Activated T-cell treated with anti-CD3 and anti-CD28 coated beads, Interleukin-2, amount 50 U/mL, for 4 hours (primary cell): ENCODE data around the gene LAMB1. TPM values are rescaled to one million over a fixed set of nuclear protein-coding genes. Genes with fewer than 3 reads are reported as not detected.

ENCODE experiments used
- ATAC-seq, 2 donors: fragments of 200-7000 bp; cut with Tn5 transposase; one replicate each; pipeline ENCODE4 v1.10.0; 2021
- DNase-seq: peaks from one replicate; pipeline ENCODE4 v3.0.0-alpha.2; 2020
- H3K27me3 Mint-ChIP-seq: one replicate; pipeline ENCODE4 v1.8.0; 2021; ENCODE audit warnings: low read depth, mixed read lengths
- H3K36me3 Mint-ChIP-seq: one replicate; pipeline ENCODE4 v1.8.0; 2022; ENCODE audit warnings: mixed read lengths; ENCODE audit not compliant: insufficient read depth
- H3K4me1 Mint-ChIP-seq: one replicate; pipeline ENCODE4 v1.8.0; 2021; ENCODE audit warnings: low read depth, mixed read lengths
- H3K4me3 Mint-ChIP-seq: one replicate; pipeline ENCODE4 v1.8.0; 2021; ENCODE audit warnings: mild to moderate bottlenecking, moderate library complexity, mixed read lengths
- H3K9me3 Mint-ChIP-seq: one replicate; pipeline ENCODE4 v1.8.0; 2021; ENCODE audit warnings: mixed read lengths
- total RNA-seq, 3 donors: library from RNA; stranded (reverse); gene quantifications; one replicate each; pipeline ENCODE4 v1.2.1, GENCODE V29; 2021

Gene LAMB1
- total RNA-seq, 3 donors from 2014 or later: 0.26 to 0.46 (median 0.30) TPM

DNA sequence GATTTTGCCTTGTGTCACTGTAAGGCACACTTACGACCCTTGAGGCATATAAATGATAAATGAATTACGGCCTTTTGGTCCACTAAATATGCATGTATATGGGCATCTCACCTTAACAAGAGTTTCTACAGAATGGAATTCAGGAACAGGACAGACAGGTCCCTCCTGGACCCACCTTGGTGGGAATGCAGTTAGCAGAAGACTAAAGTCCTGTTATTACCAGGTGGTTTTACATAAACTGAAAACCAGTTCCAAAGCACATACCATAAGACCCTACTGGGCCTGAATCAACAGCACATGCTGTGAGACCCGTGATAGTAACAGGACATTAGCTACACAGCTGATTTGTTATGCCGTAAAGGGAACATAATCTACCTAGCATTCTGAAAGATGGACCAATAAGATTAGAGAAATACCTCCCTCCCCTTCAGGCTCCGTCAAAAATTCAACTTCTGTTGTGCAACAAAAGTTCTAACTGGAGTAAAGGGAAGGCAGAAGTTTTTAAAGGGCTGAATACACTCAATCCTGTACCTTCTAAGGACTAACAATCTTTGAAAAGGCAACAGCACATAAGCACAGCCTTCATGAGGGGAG lies 24.0 kb downstream of the LAMB1 start:
- no peak for ATAC-seq

DNA sequence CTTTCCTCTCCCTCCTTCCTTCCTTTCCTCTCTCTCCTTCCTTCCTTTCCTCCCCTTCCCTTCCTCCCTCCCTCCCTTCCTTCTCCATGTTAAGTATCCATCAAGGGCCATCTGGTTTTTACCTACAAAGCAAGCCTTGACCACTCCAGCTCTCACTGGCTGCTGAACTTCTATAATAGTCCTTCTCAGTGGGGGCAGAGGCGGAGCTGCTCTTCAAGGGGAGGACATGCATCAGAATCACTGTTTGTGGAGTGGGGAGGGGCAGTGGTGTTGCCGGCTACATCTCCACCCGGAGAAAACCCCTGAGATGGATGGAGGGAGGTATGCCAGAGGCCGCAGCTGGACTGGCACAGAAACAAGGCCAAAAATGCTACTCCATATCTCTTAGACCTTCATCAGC lies 25.9 kb downstream of the LAMB1 start:
- ATAC-seq: no peak
- peaks cover 3% of the 10 kb centered on the region for H3K27me3 Mint-ChIP-seq
- no peaks in the 10 kb centered on the region for H3K9me3 Mint-ChIP-seq

More for the DNA sequence above, 24.0 kb downstream of the LAMB1 start:
- no peaks in the 10 kb centered on the region for H3K9me3 Mint-ChIP-seq
- H3K4me3 Mint-ChIP-seq: no peak overlapping the region
- H3K4me1 Mint-ChIP-seq: no peaks in the 10 kb centered on the region
- DNase-seq: no peak
- H3K27me3 Mint-ChIP-seq: peaks cover 3% of the 10 kb centered on the region
- no peaks in the 10 kb centered on the region for H3K36me3 Mint-ChIP-seq

DNA sequence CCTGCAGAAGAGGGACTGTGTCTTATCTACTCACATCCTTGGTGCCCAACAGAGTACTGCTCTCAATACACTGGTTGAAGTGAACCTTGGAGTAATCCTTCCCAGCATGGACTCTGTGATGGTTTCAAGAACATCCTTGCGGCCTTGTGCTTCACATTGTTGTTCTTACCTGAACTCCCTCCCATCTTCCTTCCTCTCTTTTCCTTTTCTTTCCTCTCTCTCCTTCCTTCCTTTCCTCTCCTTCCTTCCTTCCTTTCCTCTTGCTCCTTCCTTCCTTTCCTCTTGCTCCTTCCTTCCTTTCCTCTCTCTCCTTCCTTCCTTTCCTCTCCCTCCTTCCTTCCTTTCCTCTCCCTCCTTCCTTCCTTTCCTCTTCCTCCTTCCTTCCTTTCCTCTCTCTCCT lies 26.3 kb downstream of the LAMB1 start:
- ATAC-seq (no peak), DNase-seq (no peak)
- no peaks in the 10 kb centered on the region for H3K4me1 Mint-ChIP-seq
- no peaks in the 10 kb centered on the region for H3K36me3 Mint-ChIP-seq
- no peaks in the 10 kb centered on the region for H3K9me3 Mint-ChIP-seq
- no peak overlapping the region for H3K4me3 Mint-ChIP-seq
- peaks cover 3% of the 10 kb centered on the region for H3K27me3 Mint-ChIP-seq

More for the DNA sequence above, 25.9 kb downstream of the LAMB1 start:
- no peak for DNase-seq
- H3K4me3 Mint-ChIP-seq: no peak overlapping the region
- H3K36me3 Mint-ChIP-seq: no peaks in the 10 kb centered on the region
- no peaks in the 10 kb centered on the region for H3K4me1 Mint-ChIP-seq

DNA sequence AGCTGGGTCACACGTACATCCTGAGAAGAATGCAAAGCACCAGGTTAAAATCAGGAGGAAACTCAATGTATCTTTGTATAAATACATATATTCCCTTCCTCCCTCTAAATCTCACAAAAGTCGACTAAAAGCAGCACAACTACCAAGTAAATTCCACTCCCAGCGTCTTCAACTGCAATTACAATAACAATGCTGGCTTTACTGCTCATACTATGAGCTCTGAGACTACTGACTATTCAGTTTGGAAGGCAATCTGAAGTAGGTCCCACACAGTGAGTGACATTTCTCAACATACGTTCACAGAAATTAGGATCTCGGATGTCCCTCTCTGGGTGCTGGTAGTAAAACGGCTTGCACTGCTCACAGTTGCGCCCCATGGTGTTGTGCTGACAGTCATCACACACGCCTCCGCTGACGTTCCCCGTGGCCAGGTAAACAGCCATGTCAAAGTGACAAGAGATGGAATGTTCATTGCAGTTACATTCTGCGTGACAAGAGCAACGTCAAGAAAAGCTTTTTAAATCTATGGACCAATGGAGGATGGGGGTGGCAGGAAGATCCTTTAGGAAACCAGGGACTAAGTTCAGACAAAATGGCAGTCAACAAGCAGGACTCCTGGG lies 27.5 kb downstream of the LAMB1 start:
- no peak overlapping the region for H3K4me3 Mint-ChIP-seq
- no peaks in the 10 kb centered on the region for H3K4me1 Mint-ChIP-seq
- H3K27me3 Mint-ChIP-seq: peaks cover 5% of the 10 kb centered on the region
- H3K9me3 Mint-ChIP-seq: no peaks in the 10 kb centered on the region
- H3K36me3 Mint-ChIP-seq: no peaks in the 10 kb centered on the region
- no peak for DNase-seq
- no peak for ATAC-seq

DNA sequence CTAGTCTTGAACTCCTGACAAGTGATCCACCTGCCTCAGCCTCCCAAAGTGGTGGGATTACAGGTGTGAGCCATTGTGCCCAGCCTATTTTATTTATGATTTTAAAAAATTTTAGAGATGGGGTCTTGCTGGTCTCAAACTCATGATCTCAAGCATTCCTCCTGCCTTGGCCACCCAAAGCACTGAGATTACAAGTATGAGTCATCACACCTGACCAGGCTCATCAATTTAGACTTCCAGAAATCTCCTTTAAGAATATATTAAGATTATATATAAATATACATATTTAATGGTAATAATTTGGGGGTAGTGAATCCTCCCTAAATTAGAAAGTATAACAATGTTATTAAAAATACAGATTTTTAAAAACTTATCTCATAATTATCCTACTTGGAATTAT lies 29.1 kb downstream of the LAMB1 start:
- H3K36me3 Mint-ChIP-seq: no peaks in the 10 kb centered on the region
- H3K4me1 Mint-ChIP-seq: no peaks in the 10 kb centered on the region
- DNase-seq: no peak
- ATAC-seq: no peak
- H3K4me3 Mint-ChIP-seq: no peak overlapping the region
- H3K9me3 Mint-ChIP-seq: no peaks in the 10 kb centered on the region
- peaks cover 5% of the 10 kb centered on the region for H3K27me3 Mint-ChIP-seq

DNA sequence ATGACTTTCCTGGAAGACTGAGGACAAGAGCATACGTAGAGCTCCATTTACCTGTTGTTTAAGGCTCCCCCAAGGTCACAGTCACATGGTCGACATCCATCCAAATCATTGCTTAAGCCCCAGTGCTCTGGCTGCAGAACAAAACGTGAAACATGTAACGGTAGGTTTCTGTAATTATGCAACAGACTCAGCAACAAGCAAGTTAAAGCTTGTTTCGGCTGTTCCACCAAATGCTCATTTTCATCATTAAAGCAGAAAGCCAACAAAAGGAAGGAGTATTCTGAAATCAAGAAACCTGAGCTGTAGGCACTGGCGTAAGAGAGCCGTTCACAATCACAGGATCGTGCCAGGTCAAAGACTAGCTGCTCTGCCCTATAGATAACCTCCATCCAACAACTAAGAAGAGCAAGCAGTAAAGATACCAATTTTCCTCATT lies 30.0 kb downstream of the LAMB1 start:
- H3K4me3 Mint-ChIP-seq: no peak overlapping the region
- ATAC-seq: no peak
- H3K4me1 Mint-ChIP-seq: no peaks in the 10 kb centered on the region
- H3K36me3 Mint-ChIP-seq: no peaks in the 10 kb centered on the region
- H3K27me3 Mint-ChIP-seq: peaks cover 5% of the 10 kb centered on the region
- no peaks in the 10 kb centered on the region for H3K9me3 Mint-ChIP-seq
- no peak for DNase-seq

DNA sequence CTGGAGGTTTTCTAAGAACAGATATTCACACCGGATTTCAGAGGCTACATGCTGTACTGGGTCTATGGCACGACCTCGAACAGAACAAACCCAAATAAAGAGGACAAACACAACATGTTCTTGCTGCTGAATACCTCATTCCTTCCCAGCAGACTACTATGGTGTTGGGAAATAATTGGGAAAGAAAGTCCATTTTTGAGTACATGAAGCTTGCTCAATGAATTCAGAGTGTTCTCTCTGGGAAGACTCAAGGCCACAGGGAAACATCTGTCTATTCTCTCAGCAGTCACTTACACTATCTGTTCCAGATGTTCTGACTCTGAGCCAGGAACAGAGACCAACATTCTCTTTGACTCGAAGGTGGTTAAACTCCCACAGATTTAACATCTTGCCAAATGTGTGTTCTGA lies 30.9 kb downstream of the LAMB1 start:
- peaks cover 5% of the 10 kb centered on the region for H3K27me3 Mint-ChIP-seq
- ATAC-seq: no peak
- no peaks in the 10 kb centered on the region for H3K4me1 Mint-ChIP-seq

DNA sequence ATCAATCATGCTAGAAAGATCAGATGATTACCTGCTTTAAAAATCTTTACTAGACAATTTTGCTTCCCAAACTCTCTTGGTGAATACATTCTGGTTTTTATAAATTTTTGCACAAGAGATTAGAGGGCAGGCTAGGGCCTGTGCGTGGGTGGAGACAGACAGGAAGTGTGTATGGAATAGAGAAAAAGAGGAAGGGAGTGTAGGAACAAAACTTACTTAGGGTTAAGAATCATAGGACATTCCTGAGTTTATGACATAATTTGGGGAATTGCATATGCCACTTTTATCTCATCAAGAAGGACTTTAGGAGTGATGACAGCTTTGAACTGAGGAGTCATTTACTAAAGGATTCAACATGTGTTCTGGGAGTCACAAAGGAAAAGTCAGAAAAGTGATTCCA lies 31.3 kb downstream of the LAMB1 start:
- H3K36me3 Mint-ChIP-seq: no peaks in the 10 kb centered on the region
- no peak overlapping the region for H3K4me3 Mint-ChIP-seq
- DNase-seq (no peak), ATAC-seq (no peak)
- H3K27me3 Mint-ChIP-seq: peaks cover 5% of the 10 kb centered on the region
- H3K4me1 Mint-ChIP-seq: no peaks in the 10 kb centered on the region
- H3K9me3 Mint-ChIP-seq: no peaks in the 10 kb centered on the region

More for the DNA sequence above, 30.9 kb downstream of the LAMB1 start:
- no peak overlapping the region for H3K4me3 Mint-ChIP-seq
- no peaks in the 10 kb centered on the region for H3K36me3 Mint-ChIP-seq
- H3K9me3 Mint-ChIP-seq: no peaks in the 10 kb centered on the region
- no peak for DNase-seq

DNA sequence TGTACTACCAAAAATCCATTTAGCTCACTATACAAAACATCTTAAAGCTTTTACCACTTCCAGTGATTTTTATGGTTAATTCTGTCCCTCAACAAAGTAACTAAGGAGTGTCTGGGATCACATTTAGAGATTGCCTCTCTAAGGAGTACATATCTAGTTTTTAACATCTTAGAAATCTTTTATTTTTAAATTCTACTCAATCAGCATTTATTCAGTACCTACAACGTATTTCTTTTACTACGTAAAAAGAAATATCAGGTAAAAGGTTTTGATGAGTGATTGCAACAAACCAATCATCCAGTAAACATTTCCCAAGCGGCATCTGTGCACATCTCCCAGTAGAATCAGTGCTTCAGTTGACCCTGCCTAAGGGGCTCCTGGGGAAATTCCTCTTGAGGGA lies 31.9 kb downstream of the LAMB1 start:
- H3K27me3 Mint-ChIP-seq: peaks cover 5% of the 10 kb centered on the region
- no peak for DNase-seq
- H3K9me3 Mint-ChIP-seq: no peaks in the 10 kb centered on the region
- no peaks in the 10 kb centered on the region for H3K4me1 Mint-ChIP-seq
- H3K36me3 Mint-ChIP-seq: no peaks in the 10 kb centered on the region
- no peak overlapping the region for H3K4me3 Mint-ChIP-seq
- no peak for ATAC-seq

DNA sequence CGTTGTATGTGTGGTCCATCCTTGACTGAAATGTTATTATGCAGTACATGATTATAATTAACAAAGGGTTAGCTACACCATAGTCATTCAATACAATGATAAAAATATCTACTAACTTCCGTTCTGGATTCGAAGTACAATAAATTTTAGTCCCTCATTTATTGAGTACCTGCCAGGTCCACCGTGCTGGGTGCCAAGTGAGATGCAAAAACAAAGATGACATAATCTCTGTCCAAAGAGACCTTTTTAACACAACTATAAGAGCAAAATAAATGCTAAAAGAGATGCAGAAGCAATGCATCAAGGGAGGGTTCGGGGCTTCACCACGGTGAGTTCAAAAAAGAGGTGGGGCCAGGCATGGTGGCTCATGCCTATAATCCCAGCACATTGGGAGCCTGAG lies 33.1 kb downstream of the LAMB1 start:
- Mint-ChIP-seq H3K27me3 (peaks cover 2% of the 10 kb centered on the region), H3K4me1 (no peaks in the 10 kb centered on the region), H3K4me3 (no peak overlapping the region), H3K9me3 (no peaks in the 10 kb centered on the region), H3K36me3 (no peaks in the 10 kb centered on the region)
- DNase-seq (no peak), ATAC-seq (no peak)

DNA sequence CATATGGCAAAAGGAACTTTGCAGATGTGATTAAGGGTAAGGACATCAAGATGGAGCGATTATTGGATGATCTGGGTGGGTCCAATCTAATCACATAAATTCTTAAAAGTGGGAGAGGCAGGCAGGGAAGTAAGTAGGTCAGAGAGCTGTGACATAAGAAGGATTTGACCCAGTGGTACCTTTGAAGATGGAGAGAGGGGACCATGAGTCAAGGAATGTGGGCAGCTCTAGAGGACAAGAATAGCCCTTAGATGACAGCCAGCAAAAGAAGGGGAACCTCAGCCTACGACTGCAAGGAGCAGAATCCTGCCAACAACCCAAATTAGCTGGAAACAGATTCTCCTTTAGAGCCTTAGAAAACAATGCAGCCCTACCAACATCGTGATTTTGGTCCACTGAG lies 34.5 kb downstream of the LAMB1 start:
- ATAC-seq (no peak), DNase-seq (no peak)
- Mint-ChIP-seq H3K4me3 (no peak overlapping the region), H3K27me3 (peaks cover 2% of the 10 kb centered on the region), H3K4me1 (no peaks in the 10 kb centered on the region), H3K36me3 (no peaks in the 10 kb centered on the region), H3K9me3 (no peaks in the 10 kb centered on the region)

DNA sequence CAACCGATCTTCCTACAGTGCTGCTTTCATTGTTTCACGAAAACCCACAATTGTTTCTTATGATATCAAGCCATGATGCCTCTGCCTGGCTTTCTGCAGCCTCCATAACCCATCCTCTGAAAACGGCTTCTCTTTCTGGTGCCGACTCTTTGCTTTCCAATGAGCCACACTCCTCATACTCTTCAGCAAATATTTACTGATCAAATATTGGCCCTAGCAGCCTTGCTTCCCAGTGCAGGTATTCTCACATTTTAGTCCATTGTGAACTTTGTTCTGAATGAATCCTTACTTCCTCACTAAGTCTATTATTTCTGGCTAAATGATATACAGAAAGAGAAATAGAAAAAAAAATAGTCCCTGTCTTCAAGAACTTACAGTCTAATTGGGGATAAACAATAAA lies 35.5 kb downstream of the LAMB1 start:
- Mint-ChIP-seq H3K4me3 (no peak overlapping the region), H3K27me3 (peaks cover 2% of the 10 kb centered on the region)

DNA sequence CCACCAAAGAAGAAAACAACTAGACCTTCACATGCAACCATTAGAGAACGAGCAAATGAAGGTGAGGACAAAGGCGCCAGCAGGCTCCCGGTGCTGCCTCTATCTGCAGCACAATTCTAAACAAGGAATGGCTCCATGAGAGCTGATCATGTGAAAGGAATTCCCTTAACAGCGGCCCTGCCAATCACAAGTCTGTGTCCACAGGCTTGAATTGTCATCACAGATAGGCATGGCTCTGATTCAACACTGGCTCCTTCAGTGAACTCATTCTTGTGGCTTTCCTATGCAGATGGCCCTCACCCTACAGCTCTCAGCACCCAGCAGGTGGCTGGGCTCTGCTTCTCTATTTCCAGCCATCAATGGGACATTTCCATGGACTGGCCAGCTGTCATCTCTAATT lies 36.2 kb downstream of the LAMB1 start:
- Mint-ChIP-seq H3K4me1 (no peaks in the 10 kb centered on the region), H3K4me3 (no peak overlapping the region), H3K27me3 (peaks cover 6% of the 10 kb centered on the region), H3K9me3 (no peaks in the 10 kb centered on the region), H3K36me3 (no peaks in the 10 kb centered on the region)
- no peak for DNase-seq
- ATAC-seq: no peak

More for the DNA sequence above, 35.5 kb downstream of the LAMB1 start:
- ATAC-seq (no peak), DNase-seq (no peak)
- H3K36me3 Mint-ChIP-seq: no peaks in the 10 kb centered on the region
- no peaks in the 10 kb centered on the region for H3K9me3 Mint-ChIP-seq
- no peaks in the 10 kb centered on the region for H3K4me1 Mint-ChIP-seq

DNA sequence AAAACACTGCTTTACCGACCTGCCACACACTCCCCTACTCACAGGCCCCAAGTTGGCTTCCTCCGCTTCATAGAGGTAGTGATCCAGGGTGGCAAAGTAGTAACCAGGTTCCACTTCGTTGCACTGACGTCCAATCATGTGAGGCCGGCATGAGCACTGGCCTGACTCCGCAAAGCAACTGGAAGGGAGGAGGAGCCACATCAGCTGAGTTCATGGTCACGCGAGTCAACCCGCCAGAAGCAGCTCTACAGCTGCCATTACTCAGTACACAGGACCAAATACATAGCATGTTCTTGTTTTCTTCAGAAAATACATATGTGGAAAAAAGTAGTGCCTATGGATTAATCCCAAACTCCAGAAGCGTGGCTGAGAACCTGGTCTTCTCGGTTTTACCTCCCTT lies 38.5 kb downstream of the LAMB1 start:
- ATAC-seq (no peak), DNase-seq (no peak)
- Mint-ChIP-seq H3K27me3 (peaks cover 5% of the 10 kb centered on the region), H3K4me3 (no peak overlapping the region), H3K36me3 (no peaks in the 10 kb centered on the region), H3K9me3 (no peaks in the 10 kb centered on the region), H3K4me1 (no peaks in the 10 kb centered on the region)

DNA sequence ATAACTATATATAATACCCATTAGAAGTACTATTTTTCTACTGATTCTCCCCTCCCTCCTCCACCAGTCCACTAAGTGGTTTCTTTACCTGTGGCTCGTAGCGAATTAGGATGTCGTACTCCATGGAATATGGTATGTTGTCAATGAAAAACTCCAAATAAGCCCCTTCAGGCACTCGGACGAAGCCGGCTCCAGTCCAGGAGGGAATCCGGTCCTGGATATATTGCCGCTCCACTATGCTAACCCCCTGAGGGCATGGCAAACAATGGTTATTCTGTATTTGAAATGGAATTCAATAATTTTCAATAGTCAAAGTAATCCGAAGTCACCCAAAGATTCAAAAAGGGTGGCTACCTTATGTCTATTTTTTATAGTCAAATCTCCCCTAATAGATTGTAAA lies 40.1 kb downstream of the LAMB1 start:
- DNase-seq: no peak
- Mint-ChIP-seq H3K4me1 (no peaks in the 10 kb centered on the region), H3K4me3 (no peak overlapping the region), H3K27me3 (peaks cover 5% of the 10 kb centered on the region), H3K9me3 (no peaks in the 10 kb centered on the region), H3K36me3 (no peaks in the 10 kb centered on the region)
- ATAC-seq: no peak
